A549 (cell line): Measurements from ENCODE around the gene SLC8A1.

Source experiments
- BHLHE40 ChIP-seq: IDR thresholded peaks from 2 replicates; pipeline ENCODE4 v1.6.1; 2012; ENCODE audit warnings: low read depth, low read length, inconsistent platforms
- CHD2 ChIP-seq: fragments of 150-350 bp; IDR thresholded peaks from 2 replicates; pipeline ENCODE4 v1.6.1; 2014; ENCODE audit warnings: low read length; ENCODE audit not compliant: partially characterized antibody
- ESRRA ChIP-seq: fragments of 150-350 bp; IDR thresholded peaks from 2 replicates; pipeline ENCODE4 v1.6.1; 2014; ENCODE audit warnings: mild to moderate bottlenecking, low read length, borderline replicate concordance
- HEYL ChIP-seq: fragments of 250-450 bp; sonication (Bioruptor Pico); IDR thresholded peaks from 2 replicates; pipeline ENCODE4 v1.8.0; 2021; ENCODE audit warnings: mild to moderate bottlenecking, moderate library complexity
- JUN ChIP-seq, 2 experiments: fragments of >200 bp; sonication (Bioruptor Twin); formaldehyde crosslinking; IDR thresholded peaks; 2 replicates in 1 of 2; 3 replicates in 1 of 2; pipeline ENCODE4 v1.6.1; 2016 to 2017
- POLR2A ChIP-seq: IDR thresholded peaks from 2 replicates; pipeline ENCODE4 v1.6.1; 2012; ENCODE audit warnings: mild to moderate bottlenecking, low read length
- POLR2AphosphoS2 ChIP-seq: conservative IDR thresholded peaks from 2 replicates; pipeline ENCODE4 v1.6.1; 2012; ENCODE audit warnings: low read length, improper control_type of control experiment, inconsistent platforms
- SMC3 ChIP-seq: fragments of >200 bp; sonication (Bioruptor Twin); formaldehyde crosslinking; IDR thresholded peaks from 3 replicates; pipeline ENCODE4 v1.6.1; 2018; ENCODE audit warnings: inconsistent platforms
- TF ChIP-seq, protein P1 (sequence below): fragments of >200 bp; sonication (Bioruptor Twin); formaldehyde crosslinking; IDR thresholded peaks from 3 replicates; pipeline ENCODE4 v1.5.1; 2016
- TF ChIP-seq, protein P2 (sequence below): fragments of 450-650 bp; IDR thresholded peaks from 2 replicates; pipeline ENCODE4 v1.6.1; 2014; ENCODE audit warnings: antibody characterized with exemption
- TF ChIP-seq, protein P3 (sequence below): IDR thresholded peaks from 2 replicates; pipeline ENCODE4 v1.6.1; 2012

DNA sequence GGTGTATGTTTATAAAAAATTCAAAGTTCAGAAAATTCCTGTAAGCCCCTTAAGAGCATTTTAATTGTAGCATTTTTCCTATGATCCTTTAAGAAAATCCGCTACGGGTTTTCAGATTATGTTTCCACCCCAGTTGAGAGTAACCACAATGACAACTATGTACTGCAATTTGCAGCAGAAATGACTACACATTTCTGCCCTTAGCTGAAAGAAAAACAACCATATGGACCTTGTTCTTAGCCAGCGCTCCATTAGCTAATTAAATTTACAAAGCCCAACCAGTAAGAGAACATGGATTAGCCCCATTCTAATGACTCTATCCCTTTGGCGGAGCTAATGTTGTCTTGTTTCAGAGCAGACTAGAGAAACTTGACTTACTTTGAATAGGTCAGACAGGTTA, 247.6 kb downstream of the SLC8A1 start:
- TF ChIP-seq BHLHE40 (no peak), POLR2A (no peak), SMC3 (no peak), CHD2 (no peak), JUN (IDR thresholded peaks at IDR 0.05) (no peak), HEYL (CRISPR knock-in tag) (no peak), ESRRA (no peak), POLR2AphosphoS2 (no peak)
- TF ChIP-seq, protein P1, sequence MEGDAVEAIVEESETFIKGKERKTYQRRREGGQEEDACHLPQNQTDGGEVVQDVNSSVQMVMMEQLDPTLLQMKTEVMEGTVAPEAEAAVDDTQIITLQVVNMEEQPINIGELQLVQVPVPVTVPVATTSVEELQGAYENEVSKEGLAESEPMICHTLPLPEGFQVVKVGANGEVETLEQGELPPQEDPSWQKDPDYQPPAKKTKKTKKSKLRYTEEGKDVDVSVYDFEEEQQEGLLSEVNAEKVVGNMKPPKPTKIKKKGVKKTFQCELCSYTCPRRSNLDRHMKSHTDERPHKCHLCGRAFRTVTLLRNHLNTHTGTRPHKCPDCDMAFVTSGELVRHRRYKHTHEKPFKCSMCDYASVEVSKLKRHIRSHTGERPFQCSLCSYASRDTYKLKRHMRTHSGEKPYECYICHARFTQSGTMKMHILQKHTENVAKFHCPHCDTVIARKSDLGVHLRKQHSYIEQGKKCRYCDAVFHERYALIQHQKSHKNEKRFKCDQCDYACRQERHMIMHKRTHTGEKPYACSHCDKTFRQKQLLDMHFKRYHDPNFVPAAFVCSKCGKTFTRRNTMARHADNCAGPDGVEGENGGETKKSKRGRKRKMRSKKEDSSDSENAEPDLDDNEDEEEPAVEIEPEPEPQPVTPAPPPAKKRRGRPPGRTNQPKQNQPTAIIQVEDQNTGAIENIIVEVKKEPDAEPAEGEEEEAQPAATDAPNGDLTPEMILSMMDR, result no peak
- TF ChIP-seq, protein P2, sequence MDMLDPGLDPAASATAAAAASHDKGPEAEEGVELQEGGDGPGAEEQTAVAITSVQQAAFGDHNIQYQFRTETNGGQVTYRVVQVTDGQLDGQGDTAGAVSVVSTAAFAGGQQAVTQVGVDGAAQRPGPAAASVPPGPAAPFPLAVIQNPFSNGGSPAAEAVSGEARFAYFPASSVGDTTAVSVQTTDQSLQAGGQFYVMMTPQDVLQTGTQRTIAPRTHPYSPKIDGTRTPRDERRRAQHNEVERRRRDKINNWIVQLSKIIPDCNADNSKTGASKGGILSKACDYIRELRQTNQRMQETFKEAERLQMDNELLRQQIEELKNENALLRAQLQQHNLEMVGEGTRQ, result no peak
- TF ChIP-seq, protein P3, sequence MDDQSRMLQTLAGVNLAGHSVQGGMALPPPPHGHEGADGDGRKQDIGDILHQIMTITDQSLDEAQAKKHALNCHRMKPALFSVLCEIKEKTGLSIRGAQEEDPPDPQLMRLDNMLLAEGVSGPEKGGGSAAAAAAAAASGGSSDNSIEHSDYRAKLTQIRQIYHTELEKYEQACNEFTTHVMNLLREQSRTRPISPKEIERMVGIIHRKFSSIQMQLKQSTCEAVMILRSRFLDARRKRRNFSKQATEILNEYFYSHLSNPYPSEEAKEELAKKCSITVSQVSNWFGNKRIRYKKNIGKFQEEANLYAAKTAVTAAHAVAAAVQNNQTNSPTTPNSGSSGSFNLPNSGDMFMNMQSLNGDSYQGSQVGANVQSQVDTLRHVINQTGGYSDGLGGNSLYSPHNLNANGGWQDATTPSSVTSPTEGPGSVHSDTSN, result no peak
